ENCODE measurements around the gene MRPL38. TPM values are rescaled to one million over a fixed set of nuclear protein-coding genes. Genes with fewer than 3 reads are reported as not detected.

Gene MRPL38
- total RNA-seq, 2 donors from 2014 or later: 101 to 105 TPM

DNA sequence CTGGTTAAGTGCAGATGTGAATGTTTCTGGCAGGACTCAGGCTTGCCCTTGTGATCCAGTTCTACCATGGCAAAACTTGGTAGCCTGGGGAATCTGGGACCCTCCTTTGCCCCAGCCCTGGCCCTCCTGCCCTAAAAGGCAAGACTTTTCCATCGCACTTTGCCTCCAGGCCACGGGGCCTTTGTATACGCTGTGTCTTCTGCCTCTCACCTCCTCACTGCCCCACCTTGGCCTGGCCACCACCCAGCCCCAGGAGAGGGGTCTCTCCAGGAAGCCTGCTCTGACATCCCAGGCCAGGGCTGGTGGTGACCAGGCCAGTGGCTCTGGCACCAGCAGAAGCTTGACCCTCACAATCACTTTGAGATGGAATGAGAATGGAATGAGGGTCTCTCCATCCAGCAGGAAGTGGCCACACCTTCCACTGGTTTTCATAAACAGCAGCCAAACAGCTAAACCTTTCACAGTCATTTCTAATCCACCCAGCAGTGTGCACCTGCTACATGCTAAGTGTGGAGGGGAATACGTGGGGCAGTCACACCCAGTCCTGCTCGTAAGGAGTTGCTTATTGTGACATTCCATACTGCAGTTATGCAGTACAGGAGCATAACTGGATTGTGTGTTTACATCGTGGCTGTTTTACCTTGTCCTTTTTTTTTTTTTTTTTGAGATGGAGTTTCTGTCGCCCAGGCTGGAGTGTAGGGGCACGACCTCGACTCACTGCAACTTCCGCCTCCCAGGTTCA lies 1.6 kb upstream of the MRPL38 start:
- H3K36me3 Mint-ChIP-seq: no peaks in the 10 kb centered on the region
- ATAC-seq: no peak
- peak overlapping the region in 1 of 2 donors; percentile 18 for H3K27ac Mint-ChIP-seq
- H3K9me3 Mint-ChIP-seq: no peaks in the 10 kb centered on the region
- DNase-seq (ENCODE audit: low spot score in 2 of 2): no peak

DNA sequence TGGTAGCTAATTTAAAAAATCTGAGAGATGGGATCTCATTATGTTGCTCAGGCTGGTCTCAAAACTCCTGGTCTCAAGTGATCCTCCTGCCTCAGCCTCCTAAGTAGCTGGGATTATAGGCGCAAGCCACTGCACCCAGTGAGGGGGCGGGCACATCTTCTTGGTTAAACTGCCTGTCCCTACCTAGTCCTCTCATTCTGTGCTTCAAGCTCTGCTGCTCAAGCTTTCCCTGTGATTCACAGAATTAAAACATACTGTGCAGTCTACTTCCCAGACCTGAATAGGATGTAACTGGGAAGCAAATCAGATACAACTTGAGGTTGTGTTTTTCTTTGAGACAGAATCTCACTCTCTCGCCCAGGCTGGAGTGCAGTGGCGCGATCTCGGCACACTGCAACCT lies 2.3 kb downstream of the MRPL38 start:
- H3K27ac Mint-ChIP-seq: no peak overlapping the region
- no peaks in the 10 kb centered on the region for H3K36me3 Mint-ChIP-seq
- H3K9me3 Mint-ChIP-seq: no peaks in the 10 kb centered on the region
- DNase-seq (ENCODE audit: low spot score in 2 of 2) (no peak), ATAC-seq (no peak)

DNA sequence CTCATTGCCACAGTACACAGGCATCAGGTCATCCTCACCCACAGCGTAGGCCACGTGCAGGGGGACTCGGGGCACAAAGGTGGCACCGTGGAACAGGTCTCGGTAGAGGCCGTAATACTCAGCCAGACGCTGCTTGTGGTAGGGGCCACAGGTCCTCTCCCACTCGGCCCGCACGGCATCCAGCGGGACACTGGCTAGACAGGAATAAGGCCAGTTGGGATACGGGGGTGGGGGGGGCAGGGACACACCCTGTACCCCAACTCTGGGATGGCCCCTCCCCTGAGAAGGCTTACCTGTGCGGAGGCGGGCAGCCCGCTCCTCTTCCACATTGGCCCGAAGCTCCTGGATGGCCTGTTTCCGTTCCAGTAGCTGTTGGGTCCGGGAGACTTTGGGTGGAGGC lies 3.0 kb downstream of the MRPL38 start:
- no peaks in the 10 kb centered on the region for H3K36me3 Mint-ChIP-seq
- ATAC-seq: no peak
- no peaks in the 10 kb centered on the region for H3K9me3 Mint-ChIP-seq
- no peak for DNase-seq (ENCODE audit: low spot score in 2 of 2)
- no peak overlapping the region for H3K27ac Mint-ChIP-seq

DNA sequence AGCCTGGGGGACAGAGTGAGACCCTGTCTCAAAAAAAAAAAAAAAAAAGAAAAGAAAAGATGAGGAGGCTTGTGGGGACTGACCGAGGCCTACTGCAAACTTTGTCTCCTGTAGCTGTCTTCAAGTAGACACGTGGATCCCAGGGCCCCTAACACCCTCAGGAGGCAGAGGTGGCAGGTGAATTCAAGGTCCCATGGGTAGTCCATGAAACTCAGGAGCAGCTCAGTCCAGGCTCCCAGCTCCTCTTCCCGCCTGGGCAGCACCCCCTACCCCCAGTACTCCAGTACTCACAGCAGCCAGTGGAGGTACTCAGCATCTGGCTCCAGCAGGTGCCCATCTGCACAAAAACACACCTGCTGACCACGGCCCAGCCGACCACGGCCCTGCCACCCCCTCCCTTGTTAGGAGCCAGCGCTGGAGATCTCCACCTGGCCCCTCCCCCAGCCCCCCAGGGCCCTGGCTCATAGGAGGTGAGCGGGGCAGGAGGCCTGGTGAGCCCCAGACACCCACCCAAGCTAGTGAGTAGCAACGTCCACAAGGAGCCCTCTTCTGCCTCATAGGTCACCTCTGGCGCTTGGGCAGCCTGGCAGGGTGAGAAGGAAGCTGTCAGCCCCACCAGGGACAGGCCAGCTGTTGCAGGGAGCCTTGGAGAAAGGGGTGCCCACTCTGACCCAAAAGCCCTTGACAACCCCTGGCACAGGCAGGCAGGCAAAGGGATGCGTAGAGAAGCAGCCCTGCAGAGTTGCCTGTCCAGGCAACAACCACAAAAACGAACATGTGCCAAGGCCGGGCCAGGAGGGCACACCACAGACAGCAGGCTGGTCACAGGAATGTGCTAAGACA lies 3.8 kb downstream of the MRPL38 start:
- Mint-ChIP-seq H3K36me3 (no peaks in the 10 kb centered on the region), H3K27ac (no peak overlapping the region), H3K9me3 (no peaks in the 10 kb centered on the region)
- no peak for ATAC-seq
- DNase-seq (ENCODE audit: low spot score in 2 of 2): no peak

DNA sequence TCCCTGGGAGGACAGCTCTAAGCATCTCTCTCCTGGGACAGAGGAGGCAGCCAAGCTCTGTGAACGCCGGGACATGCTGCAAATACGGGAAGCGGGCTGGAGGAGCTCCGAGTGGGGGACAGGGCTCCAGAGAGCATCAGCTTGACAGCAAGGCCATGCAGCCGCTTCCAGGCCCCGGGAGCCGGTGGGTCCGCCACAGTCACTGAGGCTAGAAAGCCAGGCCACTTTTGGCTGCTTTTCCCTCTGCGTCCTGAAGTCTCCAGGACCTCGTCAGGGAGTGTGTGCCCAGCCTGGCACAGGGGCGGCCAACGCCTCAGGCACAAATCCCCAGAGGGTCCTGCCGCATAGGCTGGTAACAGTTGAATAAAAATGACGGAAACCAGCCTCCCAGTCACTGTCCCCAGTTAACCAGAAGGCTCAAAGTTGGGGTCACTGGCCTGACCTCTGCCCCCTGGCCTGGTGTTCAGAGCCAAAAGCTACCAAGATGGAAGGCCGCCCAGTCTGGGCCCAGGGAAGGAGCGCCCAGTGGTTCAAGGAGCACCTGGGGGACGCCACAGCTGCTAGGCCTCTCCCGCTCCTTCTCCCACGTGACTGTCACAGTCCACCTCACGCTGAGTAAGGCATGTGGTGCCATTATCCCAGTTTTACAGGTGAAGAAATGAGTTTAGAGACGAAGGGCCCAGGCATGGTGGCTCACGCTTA lies 4.8 kb downstream of the MRPL38 start:
- Mint-ChIP-seq H3K9me3 (no peaks in the 10 kb centered on the region), H3K27ac (peak overlapping the region; percentile 44 to 55), H3K36me3 (no peaks in the 10 kb centered on the region)
- DNase-seq (ENCODE audit: low spot score in 2 of 2): no peak
- no peak for ATAC-seq

DNA sequence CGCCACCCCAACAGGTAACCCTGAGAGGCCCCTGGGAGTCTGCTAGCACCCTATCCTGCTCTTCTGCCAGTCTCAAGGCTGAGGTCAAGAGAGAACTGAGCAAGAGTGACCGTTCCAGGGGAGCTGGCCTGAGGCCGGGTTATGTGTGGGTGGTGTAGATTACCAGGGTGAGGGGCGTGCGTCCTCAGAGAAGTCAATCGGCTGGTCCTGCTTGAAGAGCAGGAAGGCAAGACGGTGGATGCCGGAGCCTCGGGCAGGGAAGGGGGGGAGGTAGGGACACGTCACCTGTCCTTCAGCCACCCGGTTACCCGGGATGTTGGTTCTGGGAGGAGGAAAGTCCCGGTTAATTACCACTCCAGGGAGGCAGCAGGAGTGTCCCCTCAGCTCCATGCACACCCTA lies 5.3 kb downstream of the MRPL38 start:
- Mint-ChIP-seq H3K36me3 (no peaks in the 10 kb centered on the region), H3K27ac (peak overlapping the region in 1 of 2 donors; percentile 16), H3K9me3 (no peaks in the 10 kb centered on the region)
- ATAC-seq (no peak), DNase-seq (ENCODE audit: low spot score in 2 of 2) (no peak)

DNA sequence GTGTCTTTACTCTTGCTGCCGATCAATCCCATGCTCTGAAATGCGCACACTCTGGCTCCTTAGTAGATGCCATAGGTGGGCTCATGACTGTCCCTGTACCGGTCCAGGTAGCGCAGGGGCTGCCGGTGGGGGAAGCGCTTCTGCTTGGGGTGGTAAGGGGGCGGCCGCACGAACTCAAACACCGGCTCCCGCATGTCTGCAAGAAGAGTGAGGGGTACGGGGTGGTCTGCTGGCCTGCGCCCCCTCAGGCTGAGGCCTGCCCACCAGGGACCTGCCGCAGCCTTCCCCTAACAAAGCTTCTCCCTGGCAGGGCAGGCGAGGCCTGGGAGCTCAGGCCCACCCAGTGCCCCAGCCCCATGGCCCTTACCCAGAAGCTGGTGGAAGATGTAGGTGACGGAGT lies 5.9 kb downstream of the MRPL38 start:
- H3K9me3 Mint-ChIP-seq: no peaks in the 10 kb centered on the region
- DNase-seq (ENCODE audit: low spot score in 2 of 2) (no peak), ATAC-seq (no peak)
- H3K36me3 Mint-ChIP-seq: no peaks in the 10 kb centered on the region
- peak overlapping the region in 1 of 2 donors; percentile 50 for H3K27ac Mint-ChIP-seq

DNA sequence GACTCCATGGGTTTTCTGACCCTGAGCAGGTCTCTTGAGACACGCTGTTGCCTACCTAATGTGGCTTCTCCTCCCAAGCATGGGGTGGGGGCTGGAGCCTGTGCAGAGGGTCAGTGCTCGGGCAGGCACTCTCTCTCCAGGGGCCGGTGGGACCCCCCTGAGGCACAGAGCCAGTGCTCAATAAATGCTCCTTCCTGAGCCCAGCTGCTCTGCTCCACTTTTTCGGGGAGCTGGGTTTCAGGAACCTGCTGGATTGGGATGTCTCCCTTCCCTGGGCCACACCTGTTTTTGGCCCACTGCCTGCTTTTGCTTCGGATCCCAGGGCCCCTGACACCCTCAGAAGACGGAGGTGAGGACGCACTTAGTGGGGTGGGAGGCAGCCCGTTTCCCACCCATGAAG lies 6.6 kb downstream of the MRPL38 start:
- DNase-seq (ENCODE audit: low spot score in 2 of 2): no peak
- Mint-ChIP-seq H3K27ac (peak overlapping the region in 1 of 2 donors; percentile 61), H3K9me3 (no peaks in the 10 kb centered on the region), H3K36me3 (no peaks in the 10 kb centered on the region)
- ATAC-seq: no peak

DNA sequence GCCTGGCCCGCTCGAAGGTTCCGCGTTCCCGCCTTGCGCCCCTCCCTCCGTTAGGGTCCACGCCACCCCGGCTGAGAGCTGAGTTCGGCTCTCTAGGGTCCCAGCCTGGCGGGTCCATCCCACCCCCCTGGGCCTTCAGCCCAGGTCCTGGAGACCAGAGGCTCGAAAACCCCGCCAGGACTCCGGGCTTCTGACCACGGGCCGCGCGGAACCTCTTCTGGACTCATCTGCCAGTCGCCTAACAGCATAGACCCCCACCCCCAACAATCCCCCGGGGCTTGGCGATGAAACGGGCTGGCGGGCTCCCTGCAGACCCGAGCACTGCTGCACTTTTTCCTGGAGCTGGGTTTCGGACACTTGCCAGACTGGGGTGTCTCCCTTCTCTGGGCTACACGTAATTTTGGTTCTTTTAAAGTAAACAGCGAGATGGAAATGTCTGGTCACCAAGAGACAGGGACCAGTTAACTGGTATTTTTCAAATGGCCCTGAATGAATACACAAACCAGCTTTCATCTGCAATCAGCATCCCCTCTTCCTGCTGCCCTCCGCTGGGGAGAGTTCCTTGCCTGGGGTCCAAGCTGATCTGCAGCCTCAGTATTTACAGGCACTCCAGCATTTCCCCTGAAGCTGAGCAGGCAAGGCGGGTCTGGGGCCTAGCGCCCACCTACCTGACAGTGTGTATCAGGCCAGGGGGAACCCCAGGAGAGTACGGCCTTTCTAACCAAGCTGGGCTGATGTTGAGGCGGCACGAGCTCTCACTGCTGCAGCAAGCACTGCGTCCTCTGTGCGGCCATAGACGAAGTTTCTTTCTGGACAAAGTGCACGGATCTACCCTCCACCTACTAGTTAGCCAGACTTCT lies 7.3 kb downstream of the MRPL38 start:
- Mint-ChIP-seq H3K9me3 (no peaks in the 10 kb centered on the region), H3K27ac (peak overlapping the region in 1 of 2 donors; percentile 61), H3K36me3 (no peaks in the 10 kb centered on the region)
- peak in 1 of 2 donors; percentile 56 for DNase-seq (ENCODE audit: low spot score in 2 of 2)
- ATAC-seq: no peak

DNA sequence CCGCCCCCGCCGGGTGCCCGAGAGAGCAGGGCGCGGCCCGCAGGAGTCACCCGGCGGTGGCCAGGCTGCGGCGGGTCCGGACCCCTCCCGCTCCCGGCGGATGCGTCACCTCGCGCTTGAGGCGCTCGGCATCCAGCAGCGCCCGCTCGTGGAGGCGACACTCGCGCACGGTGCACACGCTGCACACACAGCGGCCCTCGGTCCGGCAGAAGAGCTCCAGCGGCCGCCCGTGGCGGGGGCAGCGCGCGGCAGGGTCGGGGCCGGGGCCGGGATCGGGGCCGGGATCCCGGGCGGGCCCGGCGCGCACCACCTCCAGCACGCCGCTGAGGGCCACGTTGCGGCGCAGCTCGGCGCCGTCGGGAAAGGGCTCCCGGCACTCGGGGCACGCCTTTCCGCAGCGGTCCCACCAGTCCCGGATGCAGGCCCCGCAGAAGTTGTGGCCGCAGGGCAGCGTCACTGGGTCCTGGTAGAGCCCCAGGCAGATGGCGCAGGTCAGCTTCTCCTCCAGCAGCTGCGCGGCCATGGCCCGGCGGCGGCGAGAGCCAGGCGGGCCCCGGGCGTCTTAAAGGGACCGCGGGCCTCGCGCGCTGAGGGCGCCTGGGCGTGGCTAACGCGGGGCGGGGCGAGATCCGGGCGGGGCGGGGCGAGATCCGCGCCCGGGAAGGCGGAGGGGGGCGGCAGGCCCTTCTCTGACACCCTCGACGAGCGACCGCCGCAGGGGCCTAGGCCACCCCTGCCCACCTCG lies 8.1 kb downstream of the MRPL38 start, which contains the start of gene TRIM65:
Gene TRIM65, minus strand, starts transcription at position 537 of the 745 bp plus-strand sequence. Its CDS starts 14 bp downstream, at position 523.
- H3K36me3 Mint-ChIP-seq: no peaks in the 10 kb centered on the region
- peak within 1 kb of the TSS; percentile 61 to 66 for H3K27ac Mint-ChIP-seq
- no peaks in the 10 kb centered on the region for H3K9me3 Mint-ChIP-seq
- peak; percentile 87 to 93 for ATAC-seq
- peak; percentile 83 to 86 for DNase-seq (ENCODE audit: low spot score in 2 of 2)

DNA sequence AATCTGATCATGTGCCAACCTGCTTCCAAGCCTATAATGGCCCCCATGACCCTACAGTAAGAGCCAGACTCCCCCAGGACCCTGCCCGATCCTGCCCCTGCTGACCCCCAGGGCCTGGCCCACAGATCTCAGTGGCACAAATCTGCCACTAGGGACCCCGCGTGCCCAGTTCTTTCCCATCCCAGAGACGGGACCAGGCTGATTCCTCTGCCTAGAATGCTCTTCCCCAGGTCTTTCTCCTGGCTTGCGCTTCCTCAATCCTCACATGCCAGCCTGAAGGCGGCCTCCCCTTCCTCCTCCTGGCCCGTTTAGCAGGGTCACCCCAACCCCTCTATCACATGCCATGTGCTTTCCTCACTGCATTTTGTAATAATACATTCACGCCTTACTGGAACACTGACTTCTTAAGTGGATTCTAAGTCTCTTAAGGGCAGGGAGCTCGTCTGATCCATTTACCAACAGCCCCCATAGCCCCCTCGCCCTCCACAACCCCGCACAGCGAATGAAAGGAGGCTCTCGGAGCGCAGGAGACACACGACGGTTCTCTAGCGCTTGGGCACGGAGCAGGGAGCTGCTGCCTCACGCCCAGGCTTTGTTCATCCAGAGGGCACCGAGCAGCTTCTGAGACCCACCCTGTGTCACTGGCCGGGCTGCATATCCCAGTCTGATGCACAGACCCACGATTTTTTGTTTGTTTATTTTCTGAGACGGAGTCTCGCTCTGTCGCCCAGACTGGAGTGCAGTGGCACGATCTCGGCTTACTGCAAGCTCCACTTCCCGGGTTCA lies 9.1 kb downstream of the MRPL38 start:
- Mint-ChIP-seq H3K9me3 (no peaks in the 10 kb centered on the region), H3K27ac (peak overlapping the region; percentile 60 to 66), H3K36me3 (no peaks in the 10 kb centered on the region)
- peak in 1 of 2 donors; percentile 56 for DNase-seq (ENCODE audit: low spot score in 2 of 2)
- ATAC-seq: no peak

DNA sequence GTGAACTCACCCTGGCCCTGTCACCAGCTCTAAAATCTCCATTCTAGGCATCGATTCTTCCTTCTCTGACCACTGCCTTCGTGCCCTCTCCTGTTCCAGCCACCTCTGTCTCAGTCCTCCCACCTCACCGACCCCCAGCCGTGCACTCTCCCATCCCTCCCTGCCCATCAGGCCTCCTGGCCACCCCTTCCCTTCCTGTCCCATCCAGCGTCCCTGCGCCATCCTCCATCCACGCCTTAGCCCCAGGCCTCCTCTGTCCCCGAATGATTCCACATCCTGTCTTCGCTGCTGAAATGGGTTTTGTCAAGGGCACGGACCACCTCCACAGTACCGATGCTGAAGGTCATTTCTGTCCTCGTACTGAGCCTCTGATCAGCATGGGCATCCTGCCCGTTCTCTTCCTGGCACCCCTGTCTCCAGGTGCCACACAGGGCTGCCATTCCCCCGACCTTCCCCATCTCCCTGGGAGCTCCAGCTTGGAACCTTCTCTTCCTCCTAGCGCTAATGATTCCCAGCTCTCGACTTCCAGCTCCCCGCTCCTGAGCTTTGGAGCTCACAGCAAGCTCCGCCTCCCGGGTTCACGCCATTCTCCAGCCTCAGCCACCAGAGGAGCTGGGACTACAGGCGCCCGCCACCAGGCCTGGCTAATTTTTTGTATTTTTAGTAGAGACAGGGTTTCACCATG lies 10.5 kb downstream of the MRPL38 start:
- DNase-seq (ENCODE audit: low spot score in 2 of 2) (no peak), ATAC-seq (no peak)
- Mint-ChIP-seq H3K36me3 (no peaks in the 10 kb centered on the region), H3K9me3 (no peaks in the 10 kb centered on the region), H3K27ac (peak overlapping the region; percentile 35 to 95)

DNA sequence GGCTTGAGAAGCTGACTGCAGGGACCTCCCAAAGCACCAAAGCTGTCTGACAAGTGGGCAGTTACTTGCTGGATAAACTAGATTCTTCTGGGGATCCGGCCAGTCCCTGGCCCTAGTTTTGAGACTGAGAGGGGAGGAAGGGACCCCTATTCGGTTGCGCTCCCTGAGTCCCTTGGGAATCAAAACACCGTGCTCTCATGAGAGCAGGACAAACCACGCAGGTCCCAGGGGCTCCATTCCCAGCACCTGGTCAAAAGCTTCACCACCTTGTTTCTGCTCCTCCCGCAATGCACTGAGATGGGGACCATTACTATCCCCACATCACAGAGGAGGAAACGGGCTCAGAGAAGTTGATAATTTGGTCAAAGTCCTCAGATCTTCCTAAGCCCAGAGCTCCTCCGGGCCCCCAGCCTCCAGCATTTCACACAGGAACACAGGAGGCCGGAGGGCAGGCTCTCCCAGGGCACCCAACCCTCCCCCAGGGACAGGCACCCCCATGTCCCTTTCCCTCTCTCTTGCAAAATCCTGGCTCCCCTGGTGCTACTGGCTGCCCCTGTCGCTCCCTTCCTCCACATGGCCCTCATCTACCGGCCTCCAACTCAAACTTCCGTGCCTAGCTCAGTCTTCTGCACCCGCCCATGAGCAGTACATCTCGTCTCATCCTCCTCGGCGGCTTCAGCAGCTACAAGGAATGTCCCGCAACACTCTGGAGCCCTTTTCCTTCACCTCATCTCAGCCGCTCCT lies 11.2 kb downstream of the MRPL38 start:
- no peaks in the 10 kb centered on the region for H3K36me3 Mint-ChIP-seq
- DNase-seq (ENCODE audit: low spot score in 2 of 2) (no peak), ATAC-seq (no peak)
- H3K9me3 Mint-ChIP-seq: no peaks in the 10 kb centered on the region
- peak overlapping the region; percentile 18 to 35 for H3K27ac Mint-ChIP-seq

Measured in activated naive CD4-positive, alpha-beta T cell treated with anti-CD3 and anti-CD28 coated beads, Interleukin-2, amount 50 U/mL, for 72 hours (primary cell).